Measurements from ENCODE around the gene CACNA2D3.

The CACNA2D3 gene

DNA sequence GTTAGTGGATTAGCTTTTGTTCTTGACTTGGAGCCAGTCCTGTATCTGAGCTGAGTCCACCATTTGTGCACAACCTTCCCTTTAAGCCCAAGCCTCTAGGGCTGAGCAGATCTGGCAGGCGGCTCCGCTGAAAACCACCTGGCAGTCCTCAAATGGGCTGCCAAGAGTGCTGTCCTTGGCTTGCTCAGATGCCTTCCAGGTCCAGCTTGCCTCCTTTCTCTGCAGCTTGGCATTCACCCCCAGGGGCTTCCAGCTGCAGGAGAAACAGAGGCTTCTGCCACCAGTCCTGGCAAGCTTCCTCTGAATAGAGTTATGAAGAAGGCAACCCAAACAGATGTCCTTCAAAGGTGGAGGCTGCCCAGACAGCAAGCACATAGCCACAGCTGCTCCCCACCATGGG is 708.8 kb downstream of the CACNA2D3 start:
- no peak for DNase-seq

GRCh38 chr3:54832876-54833275 is 710.5 kb downstream of the CACNA2D3 start:
- DNase-seq = no peak

- no peak for DNase-seq
Observed at GRCh38 chr3:54835701-54836100, 713.3 kb downstream of the CACNA2D3 start.

GRCh38 chr3:54836871-54837270 is 714.5 kb downstream of the CACNA2D3 start:
- DNase-seq = no peak

DNA sequence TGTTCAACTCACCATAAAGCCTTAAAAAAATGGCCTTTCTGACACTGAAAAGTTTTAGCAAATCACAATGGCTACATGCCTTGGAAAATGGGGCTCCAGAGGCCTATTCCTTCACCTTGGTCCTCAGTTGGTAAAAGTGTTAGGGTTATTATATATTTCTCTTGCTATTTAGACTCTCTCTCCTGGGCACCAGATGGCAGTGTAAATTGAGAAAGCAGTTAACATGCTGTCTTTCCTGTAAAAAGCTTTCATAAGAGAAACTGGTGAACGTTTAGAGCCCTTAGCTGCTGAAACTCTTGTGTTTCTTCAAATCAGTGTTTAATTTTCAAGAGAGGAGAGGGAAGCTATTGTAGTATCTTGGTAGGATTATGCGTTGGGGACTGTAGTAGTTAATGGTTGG is 715.6 kb downstream of the CACNA2D3 start:
- peak; percentile 40 for DNase-seq

DNA sequence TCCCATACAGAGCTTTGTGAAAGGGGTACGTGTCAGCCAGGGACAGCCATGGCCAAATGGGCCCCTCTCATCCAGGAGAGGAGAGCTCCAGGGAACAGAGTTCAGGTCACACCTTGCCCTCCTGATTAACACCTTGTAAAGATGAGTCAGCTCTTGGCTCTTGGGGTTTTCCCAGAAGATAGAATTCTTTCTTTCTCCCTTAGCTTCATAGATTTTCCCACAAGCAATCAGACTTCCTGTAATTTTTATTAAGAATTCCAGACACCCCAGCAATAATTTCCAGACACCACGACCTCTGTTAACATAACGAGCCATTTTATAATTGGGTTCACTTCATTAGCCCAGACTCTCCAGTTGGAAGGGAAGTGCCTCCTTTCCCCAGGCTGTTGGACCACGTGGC is 719.1 kb downstream of the CACNA2D3 start:
- DNase-seq = no peak

DNA sequence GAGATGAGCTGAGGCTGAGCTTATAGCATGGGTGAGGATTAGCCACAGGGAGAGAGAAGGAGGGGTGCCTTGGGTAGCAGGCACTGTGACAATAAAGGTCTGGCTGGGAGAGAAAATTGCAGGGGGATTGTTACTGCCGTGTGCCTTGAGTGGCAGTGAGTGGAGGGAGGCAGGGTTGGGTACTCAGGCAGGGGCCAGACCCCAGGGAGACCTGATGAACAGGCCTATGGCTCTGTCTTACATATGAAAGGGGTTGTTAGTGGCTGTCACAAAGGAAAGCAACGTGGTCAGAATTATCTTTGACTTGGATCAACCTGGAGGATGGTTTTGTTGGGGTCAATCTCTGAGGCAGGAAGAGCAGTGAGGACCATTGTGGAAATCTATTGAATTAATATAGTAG is 721.0 kb downstream of the CACNA2D3 start:
- no peak for DNase-seq

- no peak for DNase-seq
Observed at GRCh38 chr3:54844211-54844610, 721.9 kb downstream of the CACNA2D3 start.

DNA sequence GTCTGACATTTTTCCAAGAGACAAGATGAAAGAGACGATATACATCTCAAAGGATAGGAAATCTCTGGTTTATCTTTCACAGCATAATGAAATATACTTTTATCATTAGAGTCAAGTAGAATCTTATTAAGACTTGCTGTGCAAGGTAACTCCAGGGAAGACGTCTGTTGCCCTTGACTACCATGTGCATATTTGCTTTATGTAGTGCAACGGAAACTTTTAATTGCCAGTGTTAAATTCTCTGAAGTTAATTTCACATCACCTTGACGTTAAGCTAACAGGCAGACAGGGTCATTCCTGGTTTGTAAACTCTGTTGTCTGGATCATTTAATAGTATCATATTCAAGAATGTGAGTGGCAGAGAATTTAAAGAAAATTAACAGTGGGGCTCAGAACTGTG is 722.7 kb downstream of the CACNA2D3 start:
- no peak for DNase-seq

DNA sequence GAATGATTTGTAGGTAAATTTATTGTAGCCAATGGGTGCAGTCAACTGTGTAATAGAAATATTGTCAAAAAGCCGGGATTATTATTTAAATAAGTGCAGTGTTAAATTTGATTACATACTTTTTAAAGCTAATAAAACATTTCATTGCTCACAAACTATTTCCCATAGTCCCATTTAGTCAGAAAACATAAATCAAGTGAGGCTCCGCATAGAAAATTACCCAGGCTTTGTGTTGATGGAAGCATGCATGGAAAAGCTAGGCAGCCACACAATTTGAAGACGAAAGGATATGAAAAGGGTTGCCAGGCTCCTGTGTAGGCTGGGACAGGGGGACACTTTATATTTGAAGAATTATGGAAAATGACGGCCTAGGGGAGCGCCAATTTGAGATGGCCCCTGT is 723.2 kb downstream of the CACNA2D3 start:
- no peak for DNase-seq

GRCh38 chr3:54846119-54846518 is 723.8 kb downstream of the CACNA2D3 start:
- DNase-seq = no peak

DNA sequence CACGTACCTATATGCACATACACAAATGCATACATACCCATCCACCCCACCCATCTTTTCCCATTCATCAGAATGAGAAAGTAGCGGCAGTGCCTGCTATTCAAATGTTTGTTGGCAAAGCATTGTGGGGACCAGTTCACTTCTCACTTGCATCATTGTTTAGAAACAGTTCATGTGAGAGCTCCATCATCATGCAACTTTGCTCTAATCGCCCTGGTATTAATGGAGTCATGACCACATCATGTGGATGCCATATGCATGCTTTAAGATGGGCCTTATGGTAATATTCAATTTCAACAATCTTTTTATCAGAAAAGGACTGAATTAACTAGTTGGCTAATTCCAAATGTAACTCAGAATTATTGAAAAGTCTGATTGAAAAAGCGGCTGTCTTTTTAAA is 725.0 kb downstream of the CACNA2D3 start:
- no peak for DNase-seq

- no peak for DNase-seq
Observed at GRCh38 chr3:54849360-54849759, 727.0 kb downstream of the CACNA2D3 start.

- DNase-seq = no peak
Observed at GRCh38 chr3:54850484-54851018, 728.2 kb downstream of the CACNA2D3 start.

DNA sequence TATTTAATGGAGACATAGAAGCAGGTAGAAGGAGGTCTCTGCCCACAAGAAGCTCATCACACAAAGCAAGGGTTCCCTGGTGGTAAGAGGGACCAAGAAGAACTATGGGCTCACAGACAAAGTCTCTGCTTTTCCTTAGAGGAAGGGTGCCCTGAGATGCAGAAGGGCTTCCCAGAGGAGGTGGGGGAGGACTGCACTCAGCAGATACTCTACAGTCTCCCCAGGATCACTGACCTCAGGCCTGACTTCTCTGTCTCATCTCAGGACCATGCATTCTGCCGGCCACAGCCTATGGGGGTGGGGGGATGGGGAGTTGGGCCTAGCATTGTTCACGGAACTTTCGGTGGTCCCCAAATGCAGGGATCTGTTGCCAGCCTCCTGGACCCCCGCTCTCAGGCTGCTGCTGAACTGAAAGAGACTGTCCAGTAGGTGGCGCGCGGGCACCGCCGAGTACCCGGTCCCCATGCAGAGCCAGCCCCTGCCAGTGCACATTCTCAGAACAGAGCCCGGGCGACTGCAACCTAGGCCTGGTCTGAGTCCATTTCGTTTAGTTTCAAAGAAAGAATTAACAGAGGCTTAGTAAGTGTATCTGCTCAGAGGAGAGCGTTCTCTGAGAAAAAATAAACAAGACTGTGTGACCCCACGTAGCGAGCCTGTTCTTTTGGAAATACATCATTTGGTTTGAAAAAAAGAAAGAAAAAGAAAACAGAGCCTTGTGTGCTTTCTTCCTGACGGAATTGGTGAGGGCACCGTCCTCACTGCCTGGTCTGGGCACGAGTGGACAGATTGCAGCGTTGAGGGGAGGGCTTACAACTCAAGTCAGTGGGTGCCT is 731.4 kb downstream of the CACNA2D3 start:
- peak; percentile 38 for DNase-seq

- no peak for DNase-seq
Observed at GRCh38 chr3:54856271-54856670, 733.9 kb downstream of the CACNA2D3 start.

DNA sequence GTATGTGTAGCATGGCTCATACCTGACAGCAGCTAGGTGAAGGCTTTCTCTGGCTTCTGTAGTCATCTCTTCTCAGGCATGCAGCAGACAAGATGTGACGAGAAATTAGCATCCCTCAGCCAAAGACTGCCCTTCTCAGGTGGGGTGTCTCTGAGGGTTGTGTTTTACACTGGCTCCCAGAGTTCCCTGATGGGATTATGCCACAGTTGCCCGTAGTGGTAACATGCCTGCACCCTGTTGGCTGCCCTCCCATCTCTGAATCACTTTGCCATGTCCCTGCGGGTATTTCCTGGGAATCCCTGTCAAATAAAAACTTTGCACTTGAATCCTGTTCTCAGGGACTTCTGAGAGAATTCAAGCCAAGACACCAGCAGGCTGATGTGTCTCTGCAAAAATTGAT is 735.0 kb downstream of the CACNA2D3 start:
- no peak for DNase-seq

DNA sequence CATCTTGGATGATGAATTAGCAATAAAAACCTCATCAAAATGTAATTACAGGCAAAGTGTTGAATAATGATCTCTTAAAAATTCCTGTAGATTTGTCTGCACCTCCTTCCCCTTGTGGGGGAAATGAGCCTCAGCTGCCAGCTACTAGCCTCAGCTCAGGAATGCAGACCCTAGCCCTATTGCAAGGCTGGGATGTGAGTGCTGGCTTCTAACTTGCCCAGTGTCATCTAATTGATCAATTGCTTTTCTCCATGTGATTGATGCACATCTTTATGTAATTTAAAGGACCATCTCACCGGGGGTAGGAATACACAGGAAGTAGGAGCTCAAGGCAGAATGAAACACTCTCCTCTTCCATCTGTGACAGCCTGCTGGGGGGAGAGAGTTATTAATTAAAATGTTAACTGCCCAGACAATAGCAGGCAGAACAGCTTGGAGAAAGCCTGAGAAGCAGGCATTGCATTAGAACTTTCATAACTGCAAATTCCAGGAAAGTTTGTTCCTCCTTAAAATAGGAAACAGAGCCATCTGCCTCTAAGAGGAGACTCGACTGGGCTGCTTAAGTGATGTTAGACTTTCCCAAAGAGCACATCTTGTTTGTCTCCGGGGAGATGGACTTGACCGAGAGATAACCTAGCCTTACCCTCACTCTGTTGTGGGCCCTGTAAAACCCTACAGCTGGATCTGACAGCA is 735.9 kb downstream of the CACNA2D3 start:
- DNase-seq = no peak

DNA sequence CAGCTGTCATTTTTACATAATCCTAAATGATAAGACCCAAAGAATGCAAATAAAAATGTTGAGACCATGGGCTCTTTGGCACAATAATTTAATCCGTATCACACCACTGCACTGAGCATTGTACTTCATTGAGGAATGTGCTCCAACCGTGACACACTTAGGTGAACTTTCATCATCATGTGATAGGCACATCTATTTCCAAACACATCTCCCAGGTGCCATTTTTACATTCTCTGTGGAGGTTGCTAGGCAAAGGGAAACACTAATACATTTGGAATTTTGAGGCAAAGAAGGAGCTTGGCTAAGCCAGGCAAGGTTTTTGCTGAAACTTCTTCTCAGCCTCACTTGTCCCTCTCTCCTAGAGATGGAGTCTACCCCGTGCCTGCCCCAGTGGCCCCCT is 736.8 kb downstream of the CACNA2D3 start:
- DNase-seq = no peak

DNA sequence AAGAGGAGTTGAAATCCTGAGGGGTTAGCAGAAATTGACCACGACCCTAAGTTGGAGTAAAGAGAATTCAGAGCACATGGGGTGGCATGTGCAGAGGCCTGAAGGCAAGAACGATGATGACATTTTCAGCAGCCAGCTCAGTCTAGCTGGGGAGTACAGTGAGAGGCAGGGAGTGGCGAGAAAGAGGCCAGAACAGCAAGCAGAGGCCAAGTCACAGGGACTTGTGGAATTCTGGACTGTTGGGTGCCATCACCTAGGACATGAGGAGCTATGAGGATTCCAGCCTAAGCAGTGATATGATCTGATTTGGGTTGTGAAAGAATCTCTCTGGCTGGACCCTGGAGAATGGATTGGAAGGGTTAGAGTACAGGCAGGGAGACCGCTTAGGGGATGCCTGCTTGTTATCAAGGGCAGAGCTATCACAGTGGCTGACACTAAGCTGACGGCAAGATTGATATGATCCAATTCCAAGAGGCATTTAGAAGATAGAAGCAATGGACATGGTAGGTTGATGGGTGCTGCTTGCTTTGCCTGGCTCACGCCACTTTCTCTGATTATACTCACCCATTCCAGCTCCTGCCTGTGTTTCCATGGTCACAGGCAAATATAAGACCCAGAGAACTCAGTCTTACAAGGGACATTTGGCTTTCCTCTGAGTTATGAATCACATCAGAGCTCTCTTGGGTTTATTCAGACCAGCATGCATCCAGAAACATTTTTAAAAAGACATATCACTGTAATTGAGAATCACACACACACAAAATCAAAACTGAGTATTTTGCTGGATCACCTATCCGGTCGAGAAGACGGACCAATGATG is 739.1 kb downstream of the CACNA2D3 start:
- DNase-seq = no peak

DNA sequence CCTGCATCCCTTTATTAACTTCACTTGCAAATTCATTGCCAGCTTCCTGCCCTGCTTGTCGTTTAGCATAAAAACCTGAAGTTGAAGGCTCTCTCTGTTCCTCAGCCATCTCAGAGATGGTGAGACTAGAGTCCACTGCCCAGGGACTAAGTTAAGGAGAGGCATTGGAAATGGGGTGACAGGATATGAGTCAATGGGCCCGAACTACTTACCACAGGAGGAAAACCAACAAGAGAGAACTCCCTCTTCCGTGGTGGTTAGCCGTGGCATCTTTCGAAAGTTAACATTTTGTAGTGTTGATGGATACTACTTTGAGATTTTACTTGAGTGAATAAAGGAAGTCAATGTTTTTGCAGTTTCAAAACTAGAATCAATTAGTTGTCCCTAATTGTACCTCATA is 740.2 kb downstream of the CACNA2D3 start:
- DNase-seq = no peak

- no peak for DNase-seq
Observed at GRCh38 chr3:54863366-54863765, 741.0 kb downstream of the CACNA2D3 start.

- no peak for DNase-seq
Observed at GRCh38 chr3:54863786-54864185, 741.4 kb downstream of the CACNA2D3 start.
